ENCODE measurements around the gene PHF1. TPM values are rescaled to one million over a fixed set of nuclear protein-coding genes. Genes with fewer than 3 reads are reported as not detected.

Gene PHF1
- total RNA-seq, 1 donor = 30.8 TPM

- Histone ChIP-seq H3K9me3 (ENCODE audit: low read depth, low read length) (no peaks in the 10 kb centered on the region), H3K36me3 (ENCODE audit: insufficient read depth, low read length) (peaks cover 7% of the 10 kb centered on the region), H3K4me1 (ENCODE audit: insufficient read depth, low read length) (peaks cover 36% of the 10 kb centered on the region), H3K79me2 (ENCODE audit: insufficient read depth, low read length) (peaks cover 57% of the 10 kb centered on the region), H3K27me3 (ENCODE audit: insufficient read depth, low read length) (no peaks in the 10 kb centered on the region), H2AFZ (ENCODE audit: low read length) (peak overlapping the region; percentile 66), H3K27ac (ENCODE audit: low read depth, low read length) (peak overlapping the region; percentile 52), H3K4me3 (ENCODE audit: insufficient read depth, low read length) (peak overlapping the region; percentile 79), H3K4me2 (ENCODE audit: insufficient read depth, low read length) (peak overlapping the region; percentile 92), H4K20me1 (ENCODE audit: insufficient read depth, low read length) (peaks cover 34% of the 10 kb centered on the region)
- no peak for TF ChIP-seq CTCF (IDR thresholded peaks at IDR 0.05; ENCODE audit: extremely low read depth, low read depth, low read length)
- peak; percentile 98 for DNase-seq (ENCODE audit: insufficient read length, low spot score, missing footprints)
Observed at GRCh38 chr6:33427585-33428223, 16.9 kb downstream of the PHF1 start.

GRCh38 chr6:33428224-33428965, 17.6 kb downstream of the PHF1 start:
- no peak overlapping the region for H2AFZ ChIP-seq (ENCODE audit: low read length)
- DNase-seq (ENCODE audit: insufficient read length, low spot score, missing footprints) = peak; percentile 97
- no peaks in the 10 kb centered on the region for H3K27me3 ChIP-seq (ENCODE audit: insufficient read depth, low read length)
- peak overlapping the region; percentile 79 for H3K4me3 ChIP-seq (ENCODE audit: insufficient read depth, low read length)
- peaks cover 13% of the 10 kb centered on the region for H3K36me3 ChIP-seq (ENCODE audit: insufficient read depth, low read length)
- peaks cover 36% of the 10 kb centered on the region for H3K4me1 ChIP-seq (ENCODE audit: insufficient read depth, low read length)
- peaks cover 40% of the 10 kb centered on the region for H4K20me1 ChIP-seq (ENCODE audit: insufficient read depth, low read length)
- peak overlapping the region; percentile 71 for H3K4me2 ChIP-seq (ENCODE audit: insufficient read depth, low read length)
- no peak overlapping the region for H3K27ac ChIP-seq (ENCODE audit: low read depth, low read length)
- peak; percentile 35 for TF ChIP-seq CTCF (IDR thresholded peaks at IDR 0.05; ENCODE audit: extremely low read depth, low read depth, low read length)
- no peaks in the 10 kb centered on the region for H3K9me3 ChIP-seq (ENCODE audit: low read depth, low read length)
- H3K79me2 ChIP-seq (ENCODE audit: insufficient read depth, low read length) = peaks cover 60% of the 10 kb centered on the region

- H3K9me3 ChIP-seq (ENCODE audit: low read depth, low read length) = no peaks in the 10 kb centered on the region
- H3K4me2 ChIP-seq (ENCODE audit: insufficient read depth, low read length) = peak overlapping the region; percentile 71
- H2AFZ ChIP-seq (ENCODE audit: low read length) = no peak overlapping the region
- no peak for TF ChIP-seq CTCF (IDR thresholded peaks at IDR 0.05; ENCODE audit: extremely low read depth, low read depth, low read length)
- peaks cover 40% of the 10 kb centered on the region for H4K20me1 ChIP-seq (ENCODE audit: insufficient read depth, low read length)
- H3K27me3 ChIP-seq (ENCODE audit: insufficient read depth, low read length) = no peaks in the 10 kb centered on the region
- H3K27ac ChIP-seq (ENCODE audit: low read depth, low read length) = no peak overlapping the region
- peak overlapping the region; percentile 79 for H3K4me3 ChIP-seq (ENCODE audit: insufficient read depth, low read length)
- peaks cover 34% of the 10 kb centered on the region for H3K4me1 ChIP-seq (ENCODE audit: insufficient read depth, low read length)
- H3K79me2 ChIP-seq (ENCODE audit: insufficient read depth, low read length) = peaks cover 53% of the 10 kb centered on the region
- peaks cover 11% of the 10 kb centered on the region for H3K36me3 ChIP-seq (ENCODE audit: insufficient read depth, low read length)
- no peak for DNase-seq (ENCODE audit: insufficient read length, low spot score, missing footprints)
Observed at GRCh38 chr6:33428966-33429749, 18.3 kb downstream of the PHF1 start.

- H3K36me3 ChIP-seq (ENCODE audit: insufficient read depth, low read length) = peaks cover 7% of the 10 kb centered on the region
- no peaks in the 10 kb centered on the region for H3K9me3 ChIP-seq (ENCODE audit: low read depth, low read length)
- no peak for DNase-seq (ENCODE audit: insufficient read length, low spot score, missing footprints)
- H3K4me1 ChIP-seq (ENCODE audit: insufficient read depth, low read length) = peaks cover 28% of the 10 kb centered on the region
- peaks cover 49% of the 10 kb centered on the region for H3K79me2 ChIP-seq (ENCODE audit: insufficient read depth, low read length)
- H3K4me2 ChIP-seq (ENCODE audit: insufficient read depth, low read length) = no peak overlapping the region
- H3K27me3 ChIP-seq (ENCODE audit: insufficient read depth, low read length) = no peaks in the 10 kb centered on the region
- H3K27ac ChIP-seq (ENCODE audit: low read depth, low read length) = no peak overlapping the region
- H2AFZ ChIP-seq (ENCODE audit: low read length) = no peak overlapping the region
- H3K4me3 ChIP-seq (ENCODE audit: insufficient read depth, low read length) = no peak overlapping the region
- no peak for TF ChIP-seq CTCF (IDR thresholded peaks at IDR 0.05; ENCODE audit: extremely low read depth, low read depth, low read length)
- H4K20me1 ChIP-seq (ENCODE audit: insufficient read depth, low read length) = peaks cover 40% of the 10 kb centered on the region
Observed at GRCh38 chr6:33429750-33430052, 18.9 kb downstream of the PHF1 start.
